Fibroblast of the aortic adventitia (primary cell): ENCODE results near the gene CCDC18. TPM values are rescaled to one million over a fixed set of nuclear protein-coding genes. Genes with fewer than 3 reads are reported as not detected.

Source experiments
- DNase-seq: peaks from one replicate; pipeline ENCODE4 v3.0.0-alpha.2; 2010; ENCODE audit warnings: low read depth
- H3K4me3 ChIP-seq: 2 replicates; pipeline ENCODE4 v1.5.1; 2011; ENCODE audit warnings: low read depth, mild to moderate bottlenecking, control low read depth, low read length, moderate library complexity
- CTCF ChIP-seq: IDR thresholded peaks from 2 replicates; pipeline ENCODE4 v1.5.1; 2011; ENCODE audit warnings: mild to moderate bottlenecking, low read length, control low read depth, inconsistent platforms; ENCODE audit not compliant: insufficient read depth
- total RNA-seq: library from RNA; depleted of rRNA; stranded (reverse); fragments of >200 nt; gene quantifications from 2 replicates; pipeline ENCODE4 v1.2.3, GENCODE V29; 2012; ENCODE audit warnings: low replicate concordance

Gene CCDC18
- total RNA-seq = 11.2 and 16.0 TPM in 2 replicates

GRCh38 chr1:93180723-93181613 lies at the start of gene CCDC18:
TSS of gene CCDC18 (plus strand) at chr1:93180724. CDS start at chr1:93183362, 2,638 bp downstream.
- DNase-seq = no peak
- peak within 1 kb of the TSS; percentile 100 for H3K4me3 ChIP-seq
- no peak for TF ChIP-seq CTCF

- TF ChIP-seq CTCF = no peak
- DNase-seq = no peak
- no peak overlapping the region for H3K4me3 ChIP-seq
Measured at GRCh38 chr1:93132638-93133037, 47.9 kb upstream of the CCDC18 start.

GRCh38 chr1:93136445-93136844 lies 44.1 kb upstream of the CCDC18 start:
- TF ChIP-seq CTCF = no peak
- DNase-seq = no peak
- no peak overlapping the region for H3K4me3 ChIP-seq

GRCh38 chr1:93137604-93138292 lies 42.8 kb upstream of the CCDC18 start:
- DNase-seq = no peak
- H3K4me3 ChIP-seq = no peak overlapping the region
- TF ChIP-seq CTCF = no peak

- DNase-seq = no peak
- no peak for TF ChIP-seq CTCF
- no peak overlapping the region for H3K4me3 ChIP-seq
Measured at GRCh38 chr1:93140106-93140505, 40.4 kb upstream of the CCDC18 start.

GRCh38 chr1:93142161-93142560 lies 38.4 kb upstream of the CCDC18 start:
- DNase-seq = no peak
- TF ChIP-seq CTCF = no peak
- no peak overlapping the region for H3K4me3 ChIP-seq
